SK-N-SH (cell line): Measurements from ENCODE around the gene ETS1. TPM values are rescaled to one million over a fixed set of nuclear protein-coding genes. Genes with fewer than 3 reads are reported as not detected.
A peak's percentile ranks its signal among the peaks of the same experiment; 100 is the strongest.

ENCODE experiments used
- CTCF ChIA-PET: fragments of 300-600, 350-600 bp; formaldehyde crosslinking; extraction: SDS; loops from one replicate; lab custom pipeline; 2021; lab: Yijun Ruan, JAX
- POLR2A ChIA-PET: fragments of 350-600 bp; sonication (Branson Sonifier 250); formaldehyde crosslinking; extraction: SDS; loops from one replicate; lab custom pipeline; 2020; ENCODE audit warnings: antibody characterized with exemption, inconsistent platforms; lab: Yijun Ruan, JAX
- DNase-seq: peaks from one replicate; pipeline ENCODE4 v3.0.0; 2012
- H2AFZ ChIP-seq: fragments of 200-600 bp; sonication (generic); 2 replicates; pipeline ENCODE4 v1.8.1; 2016; ENCODE audit warnings: antibody characterized with exemption, mild to moderate bottlenecking, low read depth
- H3F3A ChIP-seq: fragments of 200-600 bp; sonication (generic); replicated peaks from 2 replicates; pipeline ENCODE3; 2016; ENCODE audit warnings: antibody characterized with exemption, mild to moderate bottlenecking; ENCODE audit not compliant: insufficient read depth
- H3K27ac ChIP-seq, 2 experiments: fragments of 200-500 bp in 1 of 2; fragments of 200-600 bp in 1 of 2; sonication (Bioruptor generic) in 1 of 2; sonication (generic), shearing (Covaris generic) in 1 of 2; 2 replicates each; pipeline versions ENCODE4 v1.5.1 to v1.6.1; 2014 to 2016; ENCODE audit warnings: low read depth in 2 of 2, inconsistent platforms in 1 of 2, low read length in 1 of 2, mild to moderate bottlenecking in 1 of 2, mixed read lengths in 1 of 2
- H3K27me3 ChIP-seq: fragments of 200-600 bp; sonication (generic), shearing (Covaris generic); 2 replicates; pipeline ENCODE4 v1.6.1; 2016; ENCODE audit warnings: mixed run types; ENCODE audit not compliant: insufficient read depth
- H3K36me3 ChIP-seq, 2 experiments: fragments of 200-500 bp in 1 of 2; fragments of 200-600 bp in 1 of 2; sonication (Bioruptor generic) in 1 of 2; sonication (generic) in 1 of 2; replicated peaks in 1 of 2; 2 replicates each; pipeline versions ENCODE3 to v1.5.1; 2014 to 2016; ENCODE audit warnings: low read length in 1 of 2, mild to moderate bottlenecking in 1 of 2; ENCODE audit not compliant: insufficient read depth in 2 of 2, control insufficient read depth in 1 of 2
- H3K4me1 ChIP-seq, 2 experiments: fragments of 200-500 bp in 1 of 2; fragments of 200-600 bp in 1 of 2; sonication (Bioruptor generic) in 1 of 2; sonication (generic), shearing (Covaris generic) in 1 of 2; 2 replicates each; pipeline versions ENCODE4 v1.5.1 to v1.6.1; 2014 to 2016; ENCODE audit warnings: low read depth in 1 of 2, low read length in 1 of 2, mixed run types in 1 of 2; ENCODE audit not compliant: insufficient read depth in 2 of 2, control insufficient read depth in 1 of 2
- H3K4me2 ChIP-seq: fragments of 200-600 bp; sonication (generic), shearing (Covaris generic); 2 replicates; pipeline ENCODE4 v1.6.1; 2017; ENCODE audit warnings: mixed run types
- H3K4me3 ChIP-seq, 2 experiments: fragments of 200-500 bp in 1 of 2; fragments of 200-600 bp in 1 of 2; sonication (Bioruptor generic) in 1 of 2; sonication (generic), shearing (Covaris generic) in 1 of 2; 2 replicates each; pipeline versions ENCODE4 v1.5.1 to v1.8.1; 2014 to 2016; ENCODE audit warnings: low read depth in 2 of 2, inconsistent platforms in 1 of 2, low read length in 1 of 2, mild to moderate bottlenecking in 1 of 2, mixed read lengths in 1 of 2, moderate library complexity in 1 of 2
- H3K79me2 ChIP-seq: fragments of 200-600 bp; sonication (generic); 2 replicates; pipeline ENCODE4 v1.8.1; 2017; ENCODE audit warnings: mild to moderate bottlenecking; ENCODE audit not compliant: insufficient read depth
- H3K9ac ChIP-seq: fragments of 200-600 bp; sonication (generic); 2 replicates; pipeline ENCODE4 v1.6.1; 2017; ENCODE audit warnings: mixed run types
- H3K9me2 ChIP-seq: fragments of 200-600 bp; sonication (generic); 2 replicates; pipeline ENCODE4 v1.6.1; 2017; ENCODE audit warnings: mixed run types
- H3K9me3 ChIP-seq: fragments of 200-600 bp; sonication (generic); 2 replicates; pipeline ENCODE4 v1.6.1; 2017; ENCODE audit warnings: mixed run types, mild to moderate bottlenecking, moderate library complexity
- H4K20me1 ChIP-seq: fragments of 200-600 bp; sonication (generic); 2 replicates; pipeline ENCODE4 v1.6.1; 2017; ENCODE audit warnings: mild to moderate bottlenecking, mixed run types; ENCODE audit not compliant: insufficient read depth
- EP300 ChIP-seq, 2 experiments: IDR thresholded peaks; 2 replicates each; pipeline versions ENCODE4 v1.4.0 to v1.6.1; 2012; ENCODE audit warnings: borderline replicate concordance in 1 of 2, low read depth in 1 of 2, low read length in 1 of 2
- JUND ChIP-seq: IDR thresholded peaks from 2 replicates; pipeline ENCODE4 v1.4.0; 2012
- MXI1 ChIP-seq: IDR thresholded peaks from 2 replicates; pipeline ENCODE4 v1.6.1; 2012; ENCODE audit warnings: mild to moderate bottlenecking, low read depth, low read length, improper control_type of control experiment
- NFIC ChIP-seq: IDR thresholded peaks from 2 replicates; pipeline ENCODE4 v1.4.0; 2012; ENCODE audit warnings: borderline replicate concordance
- POLR2AphosphoS5 ChIP-seq: IDR thresholded peaks from 2 replicates; pipeline ENCODE4 v1.6.1; 2012; ENCODE audit warnings: low read depth, low read length
- RCOR1 ChIP-seq: fragments of 150-350 bp; IDR thresholded peaks from 2 replicates; pipeline ENCODE4 v1.6.1; 2017; ENCODE audit warnings: antibody characterized with exemption, low read length
- RXRA ChIP-seq: IDR thresholded peaks from 2 replicates; pipeline ENCODE4 v1.4.0; 2012; ENCODE audit warnings: low read depth, mild to moderate bottlenecking, borderline replicate concordance
- SIN3A ChIP-seq: IDR thresholded peaks from 2 replicates; pipeline ENCODE4 v1.6.1; 2012; ENCODE audit warnings: low read depth, mild to moderate bottlenecking, low read length, moderate library complexity, borderline replicate concordance
- TCF12 ChIP-seq: IDR thresholded peaks from 2 replicates; pipeline ENCODE4 v1.4.0; 2012
- TEAD4 ChIP-seq: IDR thresholded peaks from 2 replicates; pipeline ENCODE4 v1.4.0; 2012; ENCODE audit warnings: mild to moderate bottlenecking, borderline replicate concordance; ENCODE audit not compliant: insufficient read depth
- YY1 ChIP-seq: IDR thresholded peaks from 2 replicates; pipeline ENCODE4 v1.4.0; 2012; ENCODE audit warnings: low read depth, mild to moderate bottlenecking
- WGBS: methylation state at CpG from one replicate; pipeline ENCODE4 v1.1.6; 2017; ENCODE audit warnings: low lambda C conversion rate; 5-methylcytosine and 5-hydroxymethylcytosine counted together
- polyA plus RNA-seq, 3 experiments: library from polyadenylated mRNA; depleted of rRNA; stranded (reverse); fragments of >200 nt; gene quantifications; 2 replicates each; pipeline ENCODE4 v1.2.3, GENCODE V29; 2012
- TF ChIP-seq, protein P1 (sequence below): IDR thresholded peaks from 2 replicates; pipeline ENCODE4; 2012
- TF ChIP-seq, protein P2 (sequence below): fragments of 150-350 bp; IDR thresholded peaks from 2 replicates; pipeline ENCODE4 v1.6.1; 2016; ENCODE audit warnings: mild to moderate bottlenecking, low read depth, low read length
- TF ChIP-seq, protein P3 (sequence below): IDR thresholded peaks from 2 replicates; pipeline ENCODE4 v1.4.0; 2012; ENCODE audit warnings: low read depth, borderline replicate concordance
- TF ChIP-seq, protein P4 (sequence below): fragments of 200-600 bp; sonication (generic); IDR thresholded peaks from 2 replicates; pipeline ENCODE4 v1.6.1; 2017; ENCODE audit warnings: antibody characterized with exemption, mild to moderate bottlenecking, moderate library complexity

Gene ETS1
- polyA plus RNA-seq, 1 of the 3 experiments (the other 2 are of a cell fraction), result 14.5 TPM

DNA sequence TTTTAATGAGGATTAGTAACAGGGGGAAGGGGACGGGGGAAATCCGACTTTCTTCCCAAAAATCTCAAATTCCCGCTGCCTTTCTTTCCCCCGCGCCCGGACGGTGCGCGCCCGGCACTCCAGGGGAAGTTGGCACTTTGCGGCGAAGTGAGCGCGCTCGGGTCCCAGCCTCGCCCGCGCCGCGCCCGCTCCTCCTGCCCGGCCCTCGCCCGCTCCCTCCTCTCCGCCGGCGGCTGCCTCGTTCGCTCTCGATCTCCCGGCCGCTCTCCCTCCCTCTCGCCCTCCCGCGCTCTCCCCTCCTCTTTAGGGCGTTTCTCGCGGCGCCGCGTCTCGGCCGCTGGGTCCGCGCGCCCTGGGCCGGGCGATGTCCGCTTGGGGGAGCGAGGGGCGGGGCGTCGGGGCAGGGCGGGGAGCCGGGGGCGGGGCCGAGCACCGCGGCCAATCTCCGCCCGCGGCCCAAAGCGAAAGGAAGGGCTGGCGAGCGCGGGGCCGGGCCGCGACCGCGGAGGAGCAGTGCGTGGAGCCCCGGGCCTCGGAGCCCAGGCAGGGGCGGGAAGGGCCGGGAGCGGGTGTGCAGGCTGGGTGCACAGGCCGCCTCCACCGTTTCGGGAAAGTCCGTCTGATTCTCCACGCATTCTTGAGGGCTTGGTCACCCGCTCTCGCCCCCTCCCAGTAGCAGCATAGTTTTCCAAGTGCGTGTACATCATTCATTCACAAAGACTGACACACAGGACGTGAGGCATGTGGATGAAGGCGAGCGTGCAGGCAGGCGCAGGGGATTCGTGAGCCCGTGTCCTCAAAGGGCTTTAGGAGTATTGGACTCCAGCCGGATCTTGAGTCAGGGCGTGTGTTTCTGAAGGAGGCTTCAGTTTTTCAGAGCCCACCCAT lies 65.1 kb downstream of the ETS1 start (continued):
- TF ChIP-seq, protein P1, sequence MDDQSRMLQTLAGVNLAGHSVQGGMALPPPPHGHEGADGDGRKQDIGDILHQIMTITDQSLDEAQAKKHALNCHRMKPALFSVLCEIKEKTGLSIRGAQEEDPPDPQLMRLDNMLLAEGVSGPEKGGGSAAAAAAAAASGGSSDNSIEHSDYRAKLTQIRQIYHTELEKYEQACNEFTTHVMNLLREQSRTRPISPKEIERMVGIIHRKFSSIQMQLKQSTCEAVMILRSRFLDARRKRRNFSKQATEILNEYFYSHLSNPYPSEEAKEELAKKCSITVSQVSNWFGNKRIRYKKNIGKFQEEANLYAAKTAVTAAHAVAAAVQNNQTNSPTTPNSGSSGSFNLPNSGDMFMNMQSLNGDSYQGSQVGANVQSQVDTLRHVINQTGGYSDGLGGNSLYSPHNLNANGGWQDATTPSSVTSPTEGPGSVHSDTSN, result peak; percentile 97
- TF ChIP-seq, protein P2, sequence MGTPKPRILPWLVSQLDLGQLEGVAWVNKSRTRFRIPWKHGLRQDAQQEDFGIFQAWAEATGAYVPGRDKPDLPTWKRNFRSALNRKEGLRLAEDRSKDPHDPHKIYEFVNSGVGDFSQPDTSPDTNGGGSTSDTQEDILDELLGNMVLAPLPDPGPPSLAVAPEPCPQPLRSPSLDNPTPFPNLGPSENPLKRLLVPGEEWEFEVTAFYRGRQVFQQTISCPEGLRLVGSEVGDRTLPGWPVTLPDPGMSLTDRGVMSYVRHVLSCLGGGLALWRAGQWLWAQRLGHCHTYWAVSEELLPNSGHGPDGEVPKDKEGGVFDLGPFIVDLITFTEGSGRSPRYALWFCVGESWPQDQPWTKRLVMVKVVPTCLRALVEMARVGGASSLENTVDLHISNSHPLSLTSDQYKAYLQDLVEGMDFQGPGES, result no peak
- peak; percentile 95 for TF ChIP-seq JUND
- no peak for TF ChIP-seq RCOR1
- TF ChIP-seq NFIC, result peak; percentile 73
- peak; percentile 80 for TF ChIP-seq RXRA
- TF ChIP-seq YY1, result no peak
- peak; percentile 97 for TF ChIP-seq TEAD4
- peak; percentile 83 for TF ChIP-seq TCF12
- peak; percentile 83 for TF ChIP-seq SIN3A
- TF ChIP-seq POLR2AphosphoS5, result peak; percentile 69
- TF ChIP-seq, protein P3, sequence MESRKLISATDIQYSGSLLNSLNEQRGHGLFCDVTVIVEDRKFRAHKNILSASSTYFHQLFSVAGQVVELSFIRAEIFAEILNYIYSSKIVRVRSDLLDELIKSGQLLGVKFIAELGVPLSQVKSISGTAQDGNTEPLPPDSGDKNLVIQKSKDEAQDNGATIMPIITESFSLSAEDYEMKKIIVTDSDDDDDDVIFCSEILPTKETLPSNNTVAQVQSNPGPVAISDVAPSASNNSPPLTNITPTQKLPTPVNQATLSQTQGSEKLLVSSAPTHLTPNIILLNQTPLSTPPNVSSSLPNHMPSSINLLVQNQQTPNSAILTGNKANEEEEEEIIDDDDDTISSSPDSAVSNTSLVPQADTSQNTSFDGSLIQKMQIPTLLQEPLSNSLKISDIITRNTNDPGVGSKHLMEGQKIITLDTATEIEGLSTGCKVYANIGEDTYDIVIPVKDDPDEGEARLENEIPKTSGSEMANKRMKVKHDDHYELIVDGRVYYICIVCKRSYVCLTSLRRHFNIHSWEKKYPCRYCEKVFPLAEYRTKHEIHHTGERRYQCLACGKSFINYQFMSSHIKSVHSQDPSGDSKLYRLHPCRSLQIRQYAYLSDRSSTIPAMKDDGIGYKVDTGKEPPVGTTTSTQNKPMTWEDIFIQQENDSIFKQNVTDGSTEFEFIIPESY, result peak; percentile 75; the same call in 1 of the 2 replicates
- TF ChIP-seq EP300 (IDR thresholded peaks at IDR 0.05; ENCODE audit: borderline replicate concordance in 1 of 2, low read depth in 1 of 2, low read length in 1 of 2), result peak in 1 of 2 experiments; percentile 92; a peak in 2 of 4 replicates
- TF ChIP-seq MXI1, result peak; percentile 14; the same call in 1 of the 2 replicates

DNA sequence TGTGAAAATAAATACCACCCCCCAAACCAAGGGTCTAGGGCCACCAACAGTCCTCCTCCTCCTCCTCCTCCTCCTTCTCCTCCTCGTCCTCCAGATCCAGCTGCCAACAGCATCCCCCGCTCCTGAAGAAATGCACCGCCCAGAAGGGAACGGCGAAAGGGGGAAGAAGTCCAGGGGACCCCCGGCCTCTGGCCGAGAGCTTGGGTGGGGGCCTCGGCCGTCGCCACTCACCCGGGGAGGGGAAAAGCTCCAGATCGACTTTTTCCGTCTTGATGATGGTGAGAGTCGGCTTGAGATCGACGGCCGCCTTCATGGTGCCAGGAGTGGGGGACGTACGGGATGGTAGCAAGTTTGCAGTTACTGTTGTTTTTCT lies 65.7 kb downstream of the ETS1 start:
- peak; percentile 51 for DNase-seq
- H3K9ac ChIP-seq, result peak overlapping the region; percentile 100
- H3K9me2 ChIP-seq, result no peaks in the 10 kb centered on the region
- ChIA-PET CTCF (interaction anchor here (1.2 to 4.7 kb wide), 3 partner anchors 12 to 231 kb away, joined by 3 to 24 read pairs (median 6); no protein-coding TSS in a partner anchor), POLR2A (no interaction called here)
- H3K27me3 ChIP-seq, result no peaks in the 10 kb centered on the region
- peak overlapping the region; percentile 86 for H3K4me2 ChIP-seq
- peak overlapping the region; percentile 89 to 91 for H3K4me3 ChIP-seq
- H2AFZ ChIP-seq, result no peak overlapping the region
- H4K20me1 ChIP-seq, result peaks cover 45% of the 10 kb centered on the region
- peaks cover 30 to 52% of the 10 kb centered on the region in 2 experiments for H3K4me1 ChIP-seq
- H3K36me3 ChIP-seq, result peaks cover 0 to 7% of the 10 kb centered on the region in 2 experiments
- 2% methylated on average over 13 of the region's 19 CpGs for WGBS
- H3F3A ChIP-seq, result peaks cover 34% of the 10 kb centered on the region
- peaks cover 54% of the 10 kb centered on the region for H3K79me2 ChIP-seq
- no peaks in the 10 kb centered on the region for H3K9me3 ChIP-seq
- TF ChIP-seq, protein P4, sequence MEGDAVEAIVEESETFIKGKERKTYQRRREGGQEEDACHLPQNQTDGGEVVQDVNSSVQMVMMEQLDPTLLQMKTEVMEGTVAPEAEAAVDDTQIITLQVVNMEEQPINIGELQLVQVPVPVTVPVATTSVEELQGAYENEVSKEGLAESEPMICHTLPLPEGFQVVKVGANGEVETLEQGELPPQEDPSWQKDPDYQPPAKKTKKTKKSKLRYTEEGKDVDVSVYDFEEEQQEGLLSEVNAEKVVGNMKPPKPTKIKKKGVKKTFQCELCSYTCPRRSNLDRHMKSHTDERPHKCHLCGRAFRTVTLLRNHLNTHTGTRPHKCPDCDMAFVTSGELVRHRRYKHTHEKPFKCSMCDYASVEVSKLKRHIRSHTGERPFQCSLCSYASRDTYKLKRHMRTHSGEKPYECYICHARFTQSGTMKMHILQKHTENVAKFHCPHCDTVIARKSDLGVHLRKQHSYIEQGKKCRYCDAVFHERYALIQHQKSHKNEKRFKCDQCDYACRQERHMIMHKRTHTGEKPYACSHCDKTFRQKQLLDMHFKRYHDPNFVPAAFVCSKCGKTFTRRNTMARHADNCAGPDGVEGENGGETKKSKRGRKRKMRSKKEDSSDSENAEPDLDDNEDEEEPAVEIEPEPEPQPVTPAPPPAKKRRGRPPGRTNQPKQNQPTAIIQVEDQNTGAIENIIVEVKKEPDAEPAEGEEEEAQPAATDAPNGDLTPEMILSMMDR, result no peak
- H3K27ac ChIP-seq, result peak overlapping the region; percentile 90 to 97
